T-helper 2 cell treated with Interferon-gamma antibody and Interleukin-4, amounts not matched to agents 100 ng/mL and 5 ng/mL, for 36 hours (primary cell): ENCODE measurements around the gene SFTPA2. TPM values are rescaled to one million over a fixed set of nuclear protein-coding genes. Genes with fewer than 3 reads are reported as not detected.
"Not testable (repeated sequence)": the region's sequence is repeated elsewhere in the genome, so short reads cannot be mapped to it uniquely, and the experiment has no call there.

Experiments used
- intact Hi-C: fragments of 100-400 bp; cut with micrococcal nuclease; formaldehyde crosslinking; loops from one replicate; pipeline ENCODE4 v1.15.1; 2023
- total RNA-seq: library from RNA; stranded (reverse); gene quantifications from 2 replicates; pipeline ENCODE4 v1.2.3, GENCODE V29; 2022

SFTPA2 gene
- total RNA-seq, 1 donor from 2014 or later: not detected

DNA sequence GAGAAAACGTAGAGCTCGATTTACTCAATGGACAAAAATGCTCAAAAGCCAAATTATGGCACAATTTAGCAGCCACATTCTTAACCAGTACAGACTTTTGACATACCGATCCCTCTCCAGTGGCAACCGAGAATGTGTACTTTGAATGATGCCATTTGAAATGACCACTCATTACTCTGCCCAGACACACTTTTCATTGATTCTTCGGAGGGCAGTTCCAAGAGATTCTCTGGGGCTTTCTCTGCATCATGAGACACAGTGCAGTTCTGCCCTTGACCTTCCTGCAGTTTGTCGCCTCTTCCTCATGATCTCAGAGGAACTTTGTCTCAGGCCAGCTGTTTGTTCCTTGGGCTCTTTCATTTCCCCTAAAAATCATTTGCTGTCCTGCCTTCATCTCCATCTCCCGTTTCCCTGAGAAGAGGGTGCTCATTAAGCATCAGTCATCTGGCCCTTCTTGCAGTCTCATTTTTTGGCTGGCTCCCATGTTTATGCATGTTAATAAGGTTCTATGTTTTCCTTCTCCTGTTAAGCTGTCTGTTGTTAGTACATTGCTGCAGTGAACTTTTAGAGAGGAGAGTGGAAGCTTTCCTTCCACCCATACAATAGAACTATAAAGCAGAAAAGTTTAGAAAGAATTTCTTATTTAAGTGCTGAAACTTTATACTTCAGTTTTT is 43.5 kb downstream of the SFTPA2 start:
- intact Hi-C loops: not testable (repeated sequence)

DNA sequence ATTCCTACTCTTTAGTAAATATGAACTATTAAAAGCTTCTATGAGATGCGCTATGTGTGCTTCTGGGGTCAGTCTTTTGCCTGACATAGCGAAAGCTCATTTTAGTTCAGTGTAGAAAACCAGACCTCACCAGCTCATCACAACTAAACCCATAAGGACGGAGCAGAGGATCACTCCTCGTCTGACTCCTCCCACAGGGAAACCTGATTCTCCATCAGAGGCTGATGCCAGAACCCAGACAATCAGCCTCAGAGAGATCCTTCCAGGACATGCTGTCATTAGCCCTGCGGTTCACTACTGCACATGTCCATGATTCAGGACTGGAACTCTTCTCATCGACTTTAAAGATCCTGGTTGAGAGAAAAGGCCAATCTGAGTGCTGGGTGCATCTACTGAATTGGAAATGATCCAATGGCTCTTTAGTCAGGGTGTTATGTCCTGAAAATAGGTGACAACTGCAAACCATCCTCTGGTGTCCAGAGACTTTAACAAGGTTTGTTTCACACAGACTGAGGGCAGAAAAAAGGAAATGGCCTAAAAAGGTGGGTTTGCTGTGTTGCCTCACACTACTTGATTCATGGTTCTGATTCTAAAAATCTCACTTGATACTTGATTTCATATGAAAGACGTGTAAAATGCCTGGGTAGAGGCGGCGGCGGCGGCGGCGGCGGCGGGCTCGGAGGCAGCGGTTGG is 48.2 kb downstream of the SFTPA2 start, which contains the start of gene EIF5AL1:
Gene EIF5AL1, plus strand, starts transcription at position 643 of the 693 bp plus-strand sequence. CDS start 117 bp downstream, outside the sequence.
- intact Hi-C loops: not testable (repeated sequence)

DNA sequence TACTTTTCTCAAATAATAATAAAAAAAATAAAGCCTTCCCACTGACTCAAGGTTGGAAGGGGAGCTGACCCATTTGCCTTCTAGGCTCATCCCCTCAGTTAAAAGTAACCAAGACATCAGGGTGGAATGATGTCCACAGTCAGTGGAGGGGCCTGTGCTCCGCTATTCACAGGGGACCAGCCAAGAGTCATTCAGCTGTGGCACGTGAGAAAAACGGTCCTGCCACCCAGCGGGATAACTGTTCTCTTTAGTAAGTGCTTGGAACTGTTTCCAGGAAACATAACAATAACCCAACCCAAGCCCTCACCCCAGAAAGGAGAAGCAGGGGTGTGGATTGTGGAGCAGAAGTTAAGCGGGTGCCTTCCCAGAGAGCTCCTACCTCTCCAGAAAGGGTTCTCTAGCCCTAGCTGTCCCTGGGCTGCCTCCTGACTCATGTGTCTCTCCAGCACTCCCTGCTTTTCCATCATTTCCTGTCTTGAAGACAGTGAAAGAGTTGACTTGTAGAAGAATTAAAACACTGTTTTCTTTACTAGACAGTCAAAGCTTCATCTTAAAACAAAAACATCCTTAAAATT is 50.2 kb downstream of the SFTPA2 start:
- intact Hi-C loops: not testable (repeated sequence)

DNA sequence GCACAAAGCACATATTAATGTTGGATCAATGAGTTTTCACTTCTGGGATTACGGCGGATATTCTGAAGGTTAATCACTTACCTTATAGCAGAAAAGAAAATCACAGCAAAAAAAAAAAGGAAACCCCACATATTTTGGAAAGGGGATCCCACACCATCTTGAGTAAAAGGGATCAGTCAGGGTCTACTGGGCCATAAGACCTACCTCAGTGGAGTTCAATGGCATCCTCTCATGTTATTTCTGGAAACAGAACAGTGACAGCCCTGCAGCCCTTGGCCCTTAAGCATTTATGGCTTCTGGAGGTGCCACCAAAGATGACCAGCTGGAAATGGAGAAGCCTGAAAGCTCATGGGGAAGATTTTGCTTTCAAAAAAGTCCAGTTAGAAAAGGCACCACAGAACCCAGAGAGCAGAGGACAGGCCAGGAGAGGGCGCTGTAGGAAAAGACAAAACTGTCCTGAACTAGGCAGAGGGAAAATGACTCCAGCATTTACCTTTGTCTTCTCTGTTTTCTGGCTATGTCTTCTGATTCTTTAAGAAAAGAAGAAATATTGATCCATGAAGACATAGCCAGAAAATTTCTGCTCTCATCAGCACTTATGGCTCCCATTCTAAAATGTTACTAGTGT is 50.8 kb downstream of the SFTPA2 start:
- intact Hi-C loops: not testable (repeated sequence)

- intact Hi-C loops: not testable (repeated sequence)
Measured at GRCh38 chr10:79508245-79508644, 52.0 kb downstream of the SFTPA2 start.

GRCh38 chr10:79507440-79508167 is 52.6 kb downstream of the SFTPA2 start:
- intact Hi-C loops: no loop called here

Other genes with a start within 250 kb of the SFTPA2 start
- 89.0 and 91.0 TPM in 2 replicates for gene PPIF, start 212.9 kb downstream of the SFTPA2 start, total RNA-seq
- 1.2 and 1.3 TPM in 2 replicates for gene ZCCHC24, start 114.8 kb downstream of the SFTPA2 start, total RNA-seq
- 0.11 and 0.20 TPM in 2 replicates for gene EIF5AL1, start 47.9 kb downstream of the SFTPA2 start, total RNA-seq
- gene SFTPA1, start 50.5 kb upstream of the SFTPA2 start, total RNA-seq: not detected in 2 replicates
- gene NUTM2B, start 142.8 kb upstream of the SFTPA2 start, total RNA-seq: 1.5 and 1.7 TPM in 2 replicates